ENCODE results near the gene THAP6. TPM values are rescaled to one million over a fixed set of nuclear protein-coding genes. Genes with fewer than 3 reads are reported as not detected.
"Not testable (repeated sequence)": the region's sequence is repeated elsewhere in the genome, so short reads cannot be mapped to it uniquely, and the experiment has no call there.

The THAP6 gene
- total RNA-seq, 3 donors from 2014 or later (not counting 1 experiment from before 2014, with no cell fraction given): 20.2 to 24.1 (median 21.8) TPM

DNA sequence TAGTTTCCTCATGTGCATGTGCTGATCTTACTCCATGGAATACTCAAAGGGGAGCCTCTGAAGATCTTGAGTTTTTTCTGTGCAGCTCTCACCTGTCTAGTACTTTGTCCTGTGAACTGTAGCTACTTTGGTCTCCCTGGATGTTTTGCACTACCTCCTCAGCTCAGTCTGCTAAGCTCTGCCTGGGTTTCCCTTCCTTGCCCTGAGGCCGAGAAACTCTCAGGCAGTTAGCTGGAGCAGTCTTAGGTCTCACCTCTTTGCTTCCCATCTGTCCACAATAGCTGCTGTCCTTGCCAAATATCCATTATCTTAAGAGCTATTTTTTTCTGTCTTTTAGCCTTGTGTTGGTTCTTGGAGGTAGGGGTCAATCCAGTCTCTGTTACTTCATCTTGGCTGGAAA is 11.6 kb downstream of the THAP6 start:
- no peaks in the 10 kb centered on the region for H3K4me1 ChIP-seq (ENCODE audit: control insufficient read depth, insufficient read depth, low read length)
- TF ChIP-seq CTCF (IDR thresholded peaks at IDR 0.05): no peak
- H3K9me3 Mint-ChIP-seq: no peaks in the 10 kb centered on the region
- peaks cover 74% of the 10 kb centered on the region for H3K36me3 ChIP-seq (ENCODE audit: control insufficient read depth, insufficient read depth, low read length)
- no peak overlapping the region for H3K4me3 ChIP-seq (ENCODE audit: low read length)
- no peak for ATAC-seq
- H3K27me3 ChIP-seq (ENCODE audit: control insufficient read depth, insufficient read depth, low read length): no peaks in the 10 kb centered on the region
- 100% methylated on average over 1 of the region's 1 CpG for WGBS (ENCODE audit: insufficient coverage)
- H3K4me3 Mint-ChIP-seq: no peak overlapping the region
- H3K36me3 Mint-ChIP-seq: peaks cover 33% of the 10 kb centered on the region
- no peak for DNase-seq
- no peaks in the 10 kb centered on the region for H3K9me3 ChIP-seq (ENCODE audit: control insufficient read depth, insufficient read depth, low read length)
- H3K27me3 Mint-ChIP-seq (ENCODE audit: low read depth in 2 of 2): no peaks in the 10 kb centered on the region
- H3K27ac Mint-ChIP-seq: no peak overlapping the region
- H3K27ac ChIP-seq (ENCODE audit: low read length): no peak overlapping the region
- intact Hi-C loops (cut with micrococcal nuclease): no loop called here
- peaks cover 4 to 14% of the 10 kb centered on the region in 2 donors for H3K4me1 Mint-ChIP-seq

DNA sequence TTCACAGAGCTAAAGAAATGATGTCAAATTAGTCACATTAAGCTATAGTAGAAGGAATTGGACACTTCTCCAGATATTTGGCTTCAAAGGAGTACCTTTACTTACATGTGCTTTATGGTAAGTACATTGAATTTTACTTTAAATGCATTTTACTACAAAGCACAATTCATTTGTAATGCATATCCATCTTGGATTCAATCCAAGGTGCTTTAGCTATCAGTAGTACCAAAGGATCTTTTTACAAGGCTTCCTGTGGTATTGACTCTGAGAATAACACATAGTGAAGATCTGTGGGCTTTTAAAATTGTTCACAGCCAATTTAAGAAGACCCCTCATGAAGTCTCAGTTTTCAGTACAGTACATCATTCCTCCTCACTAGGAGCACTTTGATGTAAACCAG is 13.2 kb downstream of the THAP6 start:
- peaks cover 68% of the 10 kb centered on the region for H3K36me3 ChIP-seq (ENCODE audit: control insufficient read depth, insufficient read depth, low read length)
- H3K9me3 ChIP-seq (ENCODE audit: control insufficient read depth, insufficient read depth, low read length): no peaks in the 10 kb centered on the region
- H3K27me3 Mint-ChIP-seq (ENCODE audit: low read depth in 2 of 2): no peaks in the 10 kb centered on the region
- H3K36me3 Mint-ChIP-seq: peaks cover 38% of the 10 kb centered on the region
- no peak for TF ChIP-seq CTCF (IDR thresholded peaks at IDR 0.05)
- intact Hi-C loops (cut with micrococcal nuclease): no loop called here
- no peak overlapping the region for H3K4me3 Mint-ChIP-seq
- H3K4me1 Mint-ChIP-seq: peaks cover 4 to 13% of the 10 kb centered on the region in 2 donors
- DNase-seq (no peak), ATAC-seq (no peak)
- H3K27ac ChIP-seq (ENCODE audit: low read length): no peak overlapping the region
- no peaks in the 10 kb centered on the region for H3K27me3 ChIP-seq (ENCODE audit: control insufficient read depth, insufficient read depth, low read length)
- no peak overlapping the region for H3K27ac Mint-ChIP-seq
- H3K4me3 ChIP-seq (ENCODE audit: low read length): no peak overlapping the region
- peaks cover 3% of the 10 kb centered on the region in 2 donors for H3K9me3 Mint-ChIP-seq
- H3K4me1 ChIP-seq (ENCODE audit: control insufficient read depth, insufficient read depth, low read length): no peaks in the 10 kb centered on the region

- Histone ChIP-seq H3K9me3 (ENCODE audit: control insufficient read depth, insufficient read depth, low read length) (no peaks in the 10 kb centered on the region), H3K4me1 (ENCODE audit: control insufficient read depth, insufficient read depth, low read length) (no peaks in the 10 kb centered on the region), H3K4me3 (ENCODE audit: low read length) (no peak overlapping the region), H3K27ac (ENCODE audit: low read length) (no peak overlapping the region), H3K36me3 (ENCODE audit: control insufficient read depth, insufficient read depth, low read length) (peaks cover 47% of the 10 kb centered on the region), H3K27me3 (ENCODE audit: control insufficient read depth, insufficient read depth, low read length) (no peaks in the 10 kb centered on the region)
- Mint-ChIP-seq H3K36me3 (peaks cover 32% of the 10 kb centered on the region), H3K4me1 (peaks cover 4% of the 10 kb centered on the region in 2 donors), H3K4me3 (no peak overlapping the region), H3K27me3 (ENCODE audit: low read depth in 2 of 2) (no peaks in the 10 kb centered on the region), H3K9me3 (peaks cover 3% of the 10 kb centered on the region in 2 donors), H3K27ac (no peak overlapping the region)
- ATAC-seq: no peak
- no peak for DNase-seq
- intact Hi-C loops (cut with micrococcal nuclease): no loop called here
- WGBS (ENCODE audit: insufficient coverage): 98% methylated on average over 2 of the region's 2 CpGs
- no peak for TF ChIP-seq CTCF (IDR thresholded peaks at IDR 0.05)
Measured at GRCh38 chr4:75530556-75531322, 16.5 kb downstream of the THAP6 start.

GRCh38 chr4:75531536-75532143 is 17.4 kb downstream of the THAP6 start:
- H3K9me3 ChIP-seq (ENCODE audit: control insufficient read depth, insufficient read depth, low read length); DNase-seq; H3K9me3 Mint-ChIP-seq; H3K4me1 ChIP-seq (ENCODE audit: control insufficient read depth, insufficient read depth, low read length); H3K4me3 ChIP-seq (ENCODE audit: low read length); H3K27ac Mint-ChIP-seq; H3K27me3 Mint-ChIP-seq (ENCODE audit: low read depth in 2 of 2); intact Hi-C loops (cut with micrococcal nuclease); H3K4me3 Mint-ChIP-seq; H3K4me1 Mint-ChIP-seq; H3K27me3 ChIP-seq (ENCODE audit: control insufficient read depth, insufficient read depth, low read length); ATAC-seq; H3K27ac ChIP-seq (ENCODE audit: low read length): not testable (repeated sequence)
- H3K36me3 ChIP-seq (ENCODE audit: control insufficient read depth, insufficient read depth, low read length): peaks cover 41% of the 10 kb centered on the region
- H3K36me3 Mint-ChIP-seq: peaks cover 24% of the 10 kb centered on the region
- 97% methylated on average over 6 of the region's 7 CpGs for WGBS (ENCODE audit: insufficient coverage)

GRCh38 chr4:75533339-75533887 is 19.1 kb downstream of the THAP6 start:
- H3K27ac ChIP-seq (ENCODE audit: low read length); intact Hi-C loops (cut with micrococcal nuclease); H3K4me1 ChIP-seq (ENCODE audit: control insufficient read depth, insufficient read depth, low read length); H3K9me3 Mint-ChIP-seq; H3K27me3 ChIP-seq (ENCODE audit: control insufficient read depth, insufficient read depth, low read length); H3K4me3 Mint-ChIP-seq; H3K27me3 Mint-ChIP-seq (ENCODE audit: low read depth in 2 of 2); H3K4me3 ChIP-seq (ENCODE audit: low read length); H3K4me1 Mint-ChIP-seq; H3K27ac Mint-ChIP-seq; ATAC-seq; H3K9me3 ChIP-seq (ENCODE audit: control insufficient read depth, insufficient read depth, low read length); DNase-seq: not testable (repeated sequence)
- WGBS (ENCODE audit: insufficient coverage): 96% methylated on average over 4 of the region's 4 CpGs
- H3K36me3 Mint-ChIP-seq: peaks cover 17% of the 10 kb centered on the region
- peaks cover 24% of the 10 kb centered on the region for H3K36me3 ChIP-seq (ENCODE audit: control insufficient read depth, insufficient read depth, low read length)

DNA sequence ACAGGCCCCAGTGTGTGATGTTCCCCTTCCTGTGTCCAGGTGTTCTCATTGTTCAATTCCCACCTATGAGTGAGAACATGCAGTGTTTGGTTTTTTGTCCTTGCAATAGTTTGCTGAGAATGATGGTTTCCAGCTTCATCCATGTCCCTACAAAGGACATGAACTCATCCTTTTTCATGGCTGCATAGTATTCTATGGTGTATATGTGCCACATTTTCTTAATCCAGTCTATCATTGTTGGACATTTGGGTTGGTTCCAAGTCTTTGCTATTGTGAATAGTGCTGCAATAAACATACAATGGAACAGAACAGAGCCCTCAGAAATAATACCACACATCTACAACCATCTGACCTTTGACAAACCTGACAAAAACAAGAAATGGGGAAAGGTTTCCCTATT is 19.7 kb downstream of the THAP6 start:
- H3K27ac Mint-ChIP-seq; H3K4me3 ChIP-seq (ENCODE audit: low read length); H3K27me3 ChIP-seq (ENCODE audit: control insufficient read depth, insufficient read depth, low read length); H3K27me3 Mint-ChIP-seq (ENCODE audit: low read depth in 2 of 2); H3K27ac ChIP-seq (ENCODE audit: low read length); intact Hi-C loops (cut with micrococcal nuclease); H3K4me1 ChIP-seq (ENCODE audit: control insufficient read depth, insufficient read depth, low read length); H3K9me3 Mint-ChIP-seq; DNase-seq; H3K9me3 ChIP-seq (ENCODE audit: control insufficient read depth, insufficient read depth, low read length); H3K4me3 Mint-ChIP-seq; H3K4me1 Mint-ChIP-seq; ATAC-seq: not testable (repeated sequence)
- peaks cover 23% of the 10 kb centered on the region for H3K36me3 ChIP-seq (ENCODE audit: control insufficient read depth, insufficient read depth, low read length)
- peaks cover 17% of the 10 kb centered on the region for H3K36me3 Mint-ChIP-seq
